KOPT-K1 (cell line): ENCODE data around the gene SAP30BP.

Experiments
- H3K27ac ChIP-seq: fragments of 200-600 bp; sonication (generic); 2 replicates; pipeline ENCODE4 v1.5.1; 2016; ENCODE audit warnings: antibody characterized with exemption, mild to moderate bottlenecking, low read depth, low read length; ENCODE audit not compliant: poor library complexity, severe bottlenecking
- H3K36me3 ChIP-seq: fragments of 200-600 bp; sonication (generic); 2 replicates; pipeline ENCODE4 v1.5.1; 2017; ENCODE audit warnings: antibody characterized with exemption, mild to moderate bottlenecking, low read length, moderate library complexity; ENCODE audit not compliant: insufficient read depth
- H3K9me3 ChIP-seq: fragments of 200-600 bp; sonication (generic); 2 replicates; pipeline ENCODE4 v1.5.1; 2017; ENCODE audit warnings: antibody characterized with exemption, low read length, mild to moderate bottlenecking; ENCODE audit not compliant: insufficient read depth, poor library complexity, severe bottlenecking

The SAP30BP gene

DNA sequence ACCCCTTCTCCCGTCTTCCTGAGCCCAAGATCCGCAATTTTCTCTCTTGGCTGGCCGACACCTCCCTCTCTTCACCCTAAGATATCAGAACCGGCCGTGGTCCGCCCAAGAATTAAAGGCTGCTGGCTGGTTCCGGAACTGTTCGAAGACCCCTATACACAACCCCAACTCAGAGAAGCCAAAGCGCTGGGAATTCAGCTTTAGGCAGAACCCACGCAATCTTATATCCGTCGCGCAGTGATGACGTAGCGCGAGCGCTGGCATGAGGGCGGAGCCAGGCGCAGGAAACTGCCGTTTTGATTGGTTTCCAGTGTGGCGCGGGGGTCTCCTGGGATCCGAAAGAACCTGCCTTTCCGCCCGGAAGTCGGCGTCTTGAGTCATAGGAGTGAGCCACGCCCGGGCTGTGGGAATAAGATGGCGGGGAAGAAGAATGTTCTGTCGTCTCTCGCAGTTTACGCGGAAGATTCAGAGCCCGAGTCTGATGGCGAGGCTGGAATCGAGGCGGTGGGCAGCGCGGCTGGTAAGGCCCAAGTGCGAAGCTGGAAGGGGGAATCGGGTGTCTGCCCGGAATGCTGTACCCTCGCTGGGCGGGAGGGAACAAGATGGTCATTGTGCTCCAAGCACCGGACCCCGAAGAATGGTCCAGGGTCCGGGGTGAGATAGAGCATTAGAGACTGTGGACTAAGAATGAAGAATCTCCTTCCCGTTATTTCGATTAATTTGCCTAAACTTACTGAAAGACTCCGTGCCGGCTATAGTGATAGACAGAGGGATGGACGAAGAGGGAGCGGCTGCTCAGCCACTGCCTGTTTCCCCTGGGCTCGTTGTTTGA lies at the start of gene SAP30BP, which contains the start of gene RECQL5:
Gene SAP30BP, plus strand, starts transcription at position 380 of the 832 bp plus-strand sequence. Its CDS starts 35 bp downstream, at position 415.
Gene RECQL5, minus strand, starts transcription at position 196 of the 832 bp plus-strand sequence. CDS start 597 bp downstream, outside the sequence.
- Histone ChIP-seq H3K27ac (peak within 1 kb of the TSS; percentile 73), H3K36me3 (peaks cover 54% of the 10 kb centered on the region), H3K9me3 (no peaks in the 10 kb centered on the region)

DNA sequence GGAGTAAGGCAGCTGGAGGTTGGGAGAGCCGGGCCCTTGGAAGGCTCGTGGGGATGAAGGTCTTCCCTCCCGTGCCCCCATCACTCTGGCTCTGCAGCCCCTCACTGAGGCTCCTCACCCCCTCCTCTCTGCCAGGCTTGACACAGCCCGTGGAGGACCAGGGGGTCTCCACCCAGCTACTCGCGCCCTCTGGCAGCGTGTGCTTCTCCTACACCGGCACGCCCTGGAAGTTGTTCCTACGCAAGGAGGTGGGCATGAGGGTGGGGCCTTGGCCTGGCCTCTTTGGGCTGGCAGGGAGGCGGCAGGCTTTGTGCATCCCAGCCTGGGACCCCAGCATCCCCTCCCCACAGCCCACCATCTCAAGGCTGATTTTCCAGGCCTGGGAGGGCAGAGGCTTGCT lies 49.5 kb upstream of the SAP30BP start:
- Histone ChIP-seq H3K27ac (no peak overlapping the region), H3K36me3 (no peaks in the 10 kb centered on the region), H3K9me3 (no peaks in the 10 kb centered on the region)

DNA sequence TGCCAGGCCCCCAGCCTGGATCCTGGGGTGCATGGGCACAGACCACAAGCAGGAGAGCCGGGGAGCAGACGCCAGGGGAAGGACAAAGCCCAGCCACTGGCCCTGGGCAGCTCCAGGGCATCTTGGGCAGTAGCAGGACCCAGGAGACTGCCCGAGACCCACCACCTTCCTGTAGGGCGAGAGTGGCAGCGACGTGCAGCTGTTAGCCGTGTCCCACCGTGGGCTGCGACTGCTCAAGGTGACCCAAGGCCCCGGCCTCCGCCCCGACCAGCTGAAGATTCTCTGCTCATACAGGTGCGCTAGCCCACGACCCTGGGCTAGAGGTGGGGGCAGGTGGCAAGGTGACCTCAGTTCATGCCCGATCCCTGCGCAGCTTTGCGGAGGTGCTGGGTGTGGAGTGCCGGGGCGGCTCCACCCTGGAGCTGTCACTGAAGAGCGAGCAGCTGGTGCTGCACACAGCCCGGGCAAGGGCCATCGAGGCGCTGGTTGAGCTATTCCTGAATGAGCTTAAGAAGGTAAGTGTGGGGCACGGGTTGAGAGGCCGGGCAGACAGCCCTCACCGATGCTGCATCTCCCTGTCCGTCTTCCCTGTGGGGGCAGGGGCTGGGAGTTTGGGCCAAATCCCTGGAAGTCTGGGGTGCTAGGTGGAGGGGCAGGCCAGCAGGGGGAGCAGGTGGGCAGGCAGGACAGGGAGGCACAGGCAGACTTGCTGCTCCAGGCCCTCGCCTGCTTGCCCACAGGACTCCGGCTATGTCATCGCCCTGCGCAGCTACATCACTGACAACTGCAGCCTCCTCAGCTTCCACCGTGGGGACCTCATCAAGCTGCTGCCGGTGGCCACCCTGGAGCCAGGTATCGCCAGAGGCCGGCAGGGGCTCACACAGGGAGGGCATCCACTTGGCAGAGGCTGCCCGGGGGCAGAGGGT lies 47.4 kb upstream of the SAP30BP start:
- Histone ChIP-seq H3K27ac (no peak overlapping the region), H3K9me3 (no peaks in the 10 kb centered on the region), H3K36me3 (no peaks in the 10 kb centered on the region)

DNA sequence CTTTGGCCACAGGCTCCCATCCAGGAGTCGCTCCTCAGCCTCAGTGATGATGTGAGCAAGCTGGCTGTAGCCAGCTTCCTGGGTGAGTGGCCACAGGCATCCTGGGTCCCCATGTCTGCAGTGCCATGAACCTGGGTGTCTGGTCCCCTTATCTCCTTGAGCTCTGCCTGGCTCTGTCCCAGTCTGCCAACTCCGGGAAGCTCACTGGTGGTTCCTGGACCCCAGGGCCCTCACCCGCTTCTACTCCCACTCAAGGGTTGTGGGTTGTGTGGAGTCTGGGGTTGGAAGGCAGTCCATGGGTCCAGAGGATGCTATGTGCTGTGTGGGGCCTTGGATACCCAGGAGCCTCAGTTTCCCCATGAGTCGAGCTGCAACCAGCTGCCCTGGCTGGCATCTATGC lies 45.6 kb upstream of the SAP30BP start:
- H3K36me3 ChIP-seq, result no peaks in the 10 kb centered on the region
- H3K27ac ChIP-seq, result no peak overlapping the region
- H3K9me3 ChIP-seq, result no peaks in the 10 kb centered on the region

DNA sequence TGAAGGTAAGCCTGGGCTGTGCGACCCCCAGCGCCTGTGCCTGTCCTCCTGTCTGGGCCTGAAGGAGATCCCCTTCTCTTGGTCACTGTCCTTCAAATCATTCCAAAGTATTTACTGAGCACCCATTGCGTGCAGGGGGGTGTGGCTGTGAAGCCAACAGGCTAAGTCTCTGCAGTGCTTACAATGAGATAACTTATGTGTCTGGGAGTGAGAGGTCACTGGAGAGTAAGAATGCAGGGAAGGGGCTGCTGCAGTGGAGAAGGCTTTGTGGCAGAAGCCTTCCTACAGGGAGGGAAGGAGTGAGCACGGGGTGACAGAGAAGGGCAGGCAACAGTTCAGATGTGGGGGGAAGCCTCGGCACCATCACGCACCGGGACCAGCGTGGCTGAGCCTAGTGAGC lies 45.1 kb upstream of the SAP30BP start:
- no peaks in the 10 kb centered on the region; the same call in 1 of the 2 replicates for H3K36me3 ChIP-seq

DNA sequence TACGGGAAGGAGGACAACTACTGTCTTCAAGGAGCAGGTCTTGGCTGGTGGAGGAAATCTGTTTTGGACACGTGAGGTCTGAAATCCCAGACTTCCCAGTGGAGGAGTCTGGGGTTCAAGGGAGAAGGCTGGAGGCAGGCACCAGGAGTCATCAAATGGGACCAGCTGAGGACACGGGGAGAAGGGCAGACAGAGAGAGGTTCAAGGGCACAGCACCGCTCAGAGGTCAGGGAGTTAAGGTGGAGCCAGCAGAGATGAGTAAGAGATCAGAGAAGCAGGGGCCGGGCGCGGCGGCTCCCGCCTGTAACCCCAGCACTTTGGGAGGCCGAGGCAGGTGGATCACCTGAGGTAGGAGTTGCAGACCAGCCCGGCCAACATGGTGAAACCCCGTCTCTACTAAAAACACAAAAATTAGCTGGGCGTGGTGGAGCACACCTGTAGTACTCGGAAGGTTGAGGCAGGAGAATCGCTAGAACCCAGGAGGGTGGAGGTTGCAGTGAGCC lies 44.3 kb upstream of the SAP30BP start:
- H3K27ac ChIP-seq, result no peak overlapping the region
- peaks cover under 1% of the 10 kb centered on the region; the same call in 1 of the 2 replicates for H3K36me3 ChIP-seq
- H3K9me3 ChIP-seq, result no peaks in the 10 kb centered on the region

More for the DNA sequence above, 45.1 kb upstream of the SAP30BP start:
- Histone ChIP-seq H3K27ac (no peak overlapping the region), H3K9me3 (no peaks in the 10 kb centered on the region)

DNA sequence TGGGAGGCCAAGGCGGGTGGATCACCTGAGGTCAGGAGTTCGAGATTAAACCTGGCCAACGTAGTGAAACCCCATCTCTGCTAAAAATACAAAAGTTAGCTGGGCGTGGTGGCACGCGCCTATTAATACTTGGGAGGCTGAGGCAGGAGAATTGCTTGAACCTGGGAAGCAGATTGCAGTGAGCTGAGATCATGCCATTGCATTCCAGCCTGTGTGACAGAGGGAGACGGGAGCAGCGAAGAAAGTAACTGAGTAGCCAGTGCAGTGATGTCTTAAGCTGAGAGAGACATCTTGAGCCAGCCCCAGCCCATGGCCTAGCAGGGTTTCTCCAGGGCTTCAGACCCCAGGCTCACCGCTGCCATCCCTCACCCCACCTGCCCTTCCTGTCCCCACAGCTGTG lies 43.8 kb upstream of the SAP30BP start:
- Histone ChIP-seq H3K9me3 (no peaks in the 10 kb centered on the region), H3K36me3 (peaks cover 6% of the 10 kb centered on the region; the same call in 1 of the 2 replicates), H3K27ac (no peak overlapping the region)

DNA sequence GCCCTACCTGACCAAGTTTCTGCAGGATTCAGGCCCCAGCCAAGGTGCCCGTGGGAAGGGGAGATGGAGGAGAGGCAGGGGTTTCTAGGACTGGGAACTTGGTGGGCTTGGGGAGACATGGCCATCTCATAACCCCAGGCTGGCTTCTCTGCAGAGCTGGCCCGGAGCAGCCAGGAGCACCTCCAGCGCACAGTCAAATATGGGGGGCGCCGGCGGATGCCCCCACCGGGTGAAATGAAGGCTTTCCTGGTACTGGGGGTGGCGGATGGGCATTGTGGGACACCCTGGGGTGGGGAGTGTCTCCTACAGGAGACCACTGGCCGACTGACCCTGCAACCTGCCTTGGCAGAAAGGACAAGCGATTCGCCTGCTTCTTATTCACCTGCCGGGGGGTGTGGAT lies 43.1 kb upstream of the SAP30BP start:
- Histone ChIP-seq H3K27ac (no peak overlapping the region), H3K9me3 (no peaks in the 10 kb centered on the region), H3K36me3 (peaks cover 11% of the 10 kb centered on the region; the same call in 1 of the 2 replicates)

DNA sequence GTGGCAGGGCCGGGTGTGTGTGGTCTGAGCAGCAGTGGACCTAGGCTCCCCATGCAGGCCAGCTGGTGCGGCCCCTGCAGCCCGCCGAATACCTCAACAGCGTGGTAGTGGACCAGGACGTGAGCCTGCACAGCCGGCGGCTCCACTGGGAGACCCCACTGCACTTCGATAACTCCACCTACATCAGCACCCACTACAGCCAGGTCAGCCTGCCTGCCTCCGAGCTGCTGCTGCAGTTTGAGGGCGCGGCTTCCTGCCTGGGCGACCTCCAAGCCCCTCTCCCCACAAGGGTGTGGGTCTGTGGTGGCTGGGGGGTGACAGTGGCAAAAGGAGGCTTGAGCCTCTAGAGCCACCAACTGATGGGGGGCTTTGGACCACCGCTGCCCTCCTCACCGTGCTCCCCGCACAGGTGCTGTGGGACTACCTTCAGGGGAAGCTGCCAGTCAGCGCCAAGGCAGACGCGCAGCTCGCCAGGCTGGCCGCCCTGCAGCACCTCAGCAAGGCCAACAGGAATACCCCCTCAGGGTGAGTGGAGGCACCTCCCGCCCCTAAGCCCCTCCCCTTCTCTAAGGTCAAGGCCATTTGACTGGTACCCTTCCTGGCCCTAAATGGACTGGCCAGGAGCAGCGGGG lies 42.3 kb upstream of the SAP30BP start:
- H3K9me3 ChIP-seq, result no peaks in the 10 kb centered on the region
- H3K36me3 ChIP-seq, result peaks cover 13% of the 10 kb centered on the region; the same call in 1 of the 2 replicates
- no peak overlapping the region for H3K27ac ChIP-seq

DNA sequence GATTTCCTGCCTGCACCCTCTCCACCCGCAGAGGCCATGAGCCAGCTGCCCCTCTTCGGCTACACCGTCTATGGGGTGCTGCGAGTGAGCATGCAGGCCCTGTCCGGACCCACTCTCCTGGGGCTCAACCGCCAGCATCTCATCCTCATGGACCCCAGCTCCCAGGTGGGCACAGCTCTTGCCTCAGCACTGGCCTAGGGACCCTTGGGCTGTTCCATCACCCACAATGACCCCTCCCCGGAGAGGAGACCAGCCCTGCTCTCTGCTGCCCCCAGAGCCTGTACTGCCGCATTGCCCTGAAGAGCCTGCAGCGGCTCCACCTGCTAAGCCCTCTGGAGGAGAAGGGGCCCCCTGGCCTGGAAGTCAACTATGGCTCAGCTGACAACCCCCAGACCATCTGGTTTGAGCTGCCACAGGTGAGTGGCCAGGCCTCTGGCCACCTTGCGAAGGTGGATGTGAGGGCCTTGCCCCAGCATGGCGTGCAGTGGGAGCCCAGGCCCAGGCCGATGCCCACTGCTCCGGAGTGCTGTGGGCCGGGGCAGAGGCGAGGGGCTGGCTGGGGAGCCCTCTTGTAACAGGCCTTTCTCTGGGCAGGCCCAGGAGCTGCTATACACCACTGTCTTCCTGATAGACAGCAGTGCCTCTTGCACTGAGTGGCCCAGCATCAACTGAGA lies 41.2 kb upstream of the SAP30BP start:
- no peak overlapping the region for H3K27ac ChIP-seq
- H3K9me3 ChIP-seq, result no peaks in the 10 kb centered on the region
- H3K36me3 ChIP-seq, result peaks cover 24% of the 10 kb centered on the region; the same call in 1 of the 2 replicates

DNA sequence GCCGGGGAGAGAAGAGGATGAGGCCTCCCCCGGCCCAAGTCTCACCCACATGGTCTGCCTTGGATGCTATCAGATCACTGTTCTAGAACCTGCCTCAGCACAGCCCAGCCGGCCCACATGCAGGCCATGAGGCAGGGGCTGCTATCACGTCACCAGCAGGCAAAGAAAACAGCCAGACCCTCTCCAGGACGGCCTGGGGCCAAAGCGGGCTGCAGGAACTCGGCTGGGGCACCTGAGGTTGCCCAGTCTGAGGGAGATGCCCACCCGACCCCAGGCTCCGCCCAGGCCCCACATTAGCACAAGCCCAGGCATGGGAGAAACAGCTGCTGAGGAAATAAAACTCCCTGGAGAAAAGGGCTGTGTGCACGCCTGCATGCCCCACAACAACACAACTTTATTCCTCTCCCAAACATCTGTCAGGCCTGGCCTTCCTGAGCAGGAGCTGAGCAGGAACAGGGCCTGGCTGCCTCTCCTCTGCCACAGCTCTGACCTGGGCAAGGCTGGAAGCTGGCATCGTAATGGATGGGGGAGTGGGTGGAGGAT lies 40.6 kb upstream of the SAP30BP start:
- Histone ChIP-seq H3K9me3 (no peaks in the 10 kb centered on the region), H3K36me3 (peaks cover 29% of the 10 kb centered on the region; the same call in 1 of the 2 replicates), H3K27ac (no peak overlapping the region)

DNA sequence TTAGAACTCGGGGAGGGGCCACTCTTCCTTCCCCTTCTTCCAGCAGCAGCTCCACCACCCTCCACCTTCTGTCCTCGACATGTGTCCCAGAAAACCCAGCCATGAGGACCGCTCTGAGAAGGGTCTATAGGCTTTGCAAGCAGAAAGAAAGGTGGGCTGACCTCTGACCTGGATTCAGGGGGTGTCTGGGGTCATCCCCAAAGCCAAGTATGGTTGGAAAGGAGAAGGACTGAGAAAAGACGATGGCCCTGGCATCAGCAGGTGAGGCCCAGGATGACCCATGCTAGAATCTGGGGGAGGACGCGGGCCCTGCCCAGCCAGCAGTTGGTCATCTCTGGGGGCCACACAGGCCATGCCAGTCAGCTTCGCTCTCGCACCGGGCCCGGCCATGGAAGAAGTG lies 40.0 kb upstream of the SAP30BP start:
- peaks cover 29% of the 10 kb centered on the region; the same call in 1 of the 2 replicates for H3K36me3 ChIP-seq
- H3K27ac ChIP-seq, result no peak overlapping the region
- H3K9me3 ChIP-seq, result no peaks in the 10 kb centered on the region

DNA sequence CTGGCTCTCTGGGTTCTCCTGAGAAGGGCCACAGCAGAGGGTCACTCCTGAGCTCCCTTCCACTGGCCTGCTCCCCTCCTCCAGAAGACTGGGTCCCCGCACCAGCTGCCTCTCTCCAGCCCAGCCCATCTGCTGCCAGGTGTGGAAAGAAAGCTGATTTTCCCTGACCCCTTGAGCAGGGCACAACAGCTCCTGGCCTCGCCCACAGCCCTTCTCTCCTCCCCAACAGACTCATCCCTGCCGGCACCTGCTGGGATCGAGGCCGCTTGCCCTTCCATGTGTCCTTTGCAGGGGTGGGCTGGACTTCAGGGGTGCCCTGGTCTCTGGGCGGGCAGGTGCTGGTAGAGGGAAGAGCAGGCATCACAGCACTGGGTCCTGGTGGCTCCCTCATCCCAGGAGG lies 38.7 kb upstream of the SAP30BP start:
- H3K36me3 ChIP-seq, result peaks cover 29% of the 10 kb centered on the region; the same call in 1 of the 2 replicates
- no peak overlapping the region for H3K27ac ChIP-seq
- no peaks in the 10 kb centered on the region for H3K9me3 ChIP-seq

DNA sequence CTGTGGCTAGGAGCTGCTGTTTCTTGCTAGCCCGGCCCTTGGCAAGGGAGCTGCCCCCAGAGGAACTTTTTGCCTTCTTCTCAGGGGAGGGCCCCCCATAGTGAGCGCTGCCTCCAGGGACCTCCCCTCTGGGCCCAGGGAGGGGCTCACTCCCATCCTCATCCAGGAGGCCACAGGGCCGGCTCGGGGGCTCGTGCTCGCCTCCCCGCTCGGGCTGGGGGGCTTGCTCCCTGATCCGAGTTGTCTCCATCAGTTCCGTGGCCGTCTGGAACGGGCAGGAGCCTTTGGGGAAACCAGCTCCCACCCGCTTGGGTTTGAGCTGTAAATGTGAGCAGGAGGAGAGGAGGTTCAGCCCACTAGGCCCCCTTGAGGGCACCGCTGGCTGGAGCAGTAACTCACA lies 38.0 kb upstream of the SAP30BP start:
- no peak overlapping the region for H3K27ac ChIP-seq

More for the DNA sequence above, 38.0 kb upstream of the SAP30BP start:
- peaks cover 29% of the 10 kb centered on the region; the same call in 1 of the 2 replicates for H3K36me3 ChIP-seq
- H3K9me3 ChIP-seq, result no peaks in the 10 kb centered on the region
